Activated CD4-positive, alpha-beta memory T cell treated with anti-CD3 and anti-CD28 coated beads for 36 hours (primary cell): Measurements from ENCODE around the gene DLG2. TPM values are rescaled to one million over a fixed set of nuclear protein-coding genes. Genes with fewer than 3 reads are reported as not detected.

Source experiments
- CTCF ChIA-PET: fragments of 350-600 bp; sonication (Branson Sonifier 250); formaldehyde crosslinking; loops from one replicate; lab custom pipeline; 2021; ENCODE audit warnings: antibody characterized with exemption, inconsistent platforms; lab: Charles Lee
- POLR2A ChIA-PET: fragments of 350-600 bp; sonication (Branson Sonifier 250); formaldehyde crosslinking; loops from one replicate; lab custom pipeline; 2021; ENCODE audit warnings: antibody characterized with exemption; lab: Charles Lee
- DNase-seq: peaks from one replicate; pipeline ENCODE4 v3.0.0-alpha.2; 2020
- H3K27ac Mint-ChIP-seq: one replicate; pipeline ENCODE4 v1.8.0; 2021; ENCODE audit warnings: mixed read lengths
- H3K27me3 Mint-ChIP-seq: one replicate; pipeline ENCODE4 v1.8.0; 2021; ENCODE audit warnings: mixed read lengths
- H3K36me3 Mint-ChIP-seq: one replicate; pipeline ENCODE4 v1.8.0; 2021; ENCODE audit warnings: mixed read lengths
- H3K4me1 Mint-ChIP-seq: one replicate; pipeline ENCODE4 v1.8.0; 2021; ENCODE audit warnings: low read depth, mixed read lengths
- H3K4me3 Mint-ChIP-seq: one replicate; pipeline ENCODE4 v1.8.0; 2021; ENCODE audit warnings: mild to moderate bottlenecking, mixed read lengths
- H3K9me3 Mint-ChIP-seq: one replicate; pipeline ENCODE4 v1.8.0; 2021; ENCODE audit warnings: mixed read lengths
- intact Hi-C: fragments of 100-400 bp; cut with micrococcal nuclease; formaldehyde crosslinking; loops from one replicate; pipeline ENCODE4 v1.15.1; 2023
- total RNA-seq, 2 experiments: library from RNA; stranded (reverse); gene quantifications; one replicate each; pipeline ENCODE4 v1.2.3, GENCODE V29; 2021

DLG2 gene
- total RNA-seq, 2 experiments from 2014 or later: 1.7 to 2.1 TPM

DNA sequence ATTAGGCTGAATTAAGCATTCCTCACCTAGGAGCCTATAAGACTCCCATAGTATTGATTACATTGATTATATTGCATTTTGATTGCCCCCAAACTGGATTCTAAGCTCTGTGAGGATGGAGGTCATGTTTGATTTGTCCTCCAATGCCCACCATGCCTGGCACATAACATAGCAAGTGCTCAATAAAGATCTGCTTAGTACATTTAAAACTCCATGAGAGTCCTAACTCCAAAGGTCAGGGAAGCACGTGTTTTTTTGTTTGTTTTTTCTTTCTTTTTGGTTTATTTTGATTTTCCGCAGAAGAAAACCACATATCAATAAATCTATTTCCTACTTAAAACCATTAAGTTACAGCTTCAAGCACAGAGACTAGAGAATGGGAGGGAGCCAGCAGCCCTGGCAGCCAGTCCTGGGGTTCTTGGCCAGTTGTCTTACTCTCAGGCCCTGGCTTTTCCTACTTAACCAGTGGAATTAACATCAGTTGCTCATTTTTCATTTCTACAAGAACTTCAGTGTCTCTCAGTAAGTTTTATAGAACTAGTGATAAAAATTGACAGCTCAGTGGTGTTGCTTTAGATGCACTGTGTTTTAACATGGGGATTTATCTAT lies 1911.1 kb downstream of the DLG2 start:
- ChIA-PET POLR2A (no interaction called here), CTCF (interaction anchor here (1.6 kb wide), 1 partner anchor 423 kb away, joined by 3 read pairs; no protein-coding TSS in a partner anchor)
- Mint-ChIP-seq H3K27me3 (peaks cover 4% of the 10 kb centered on the region), H3K36me3 (no peaks in the 10 kb centered on the region), H3K27ac (no peak overlapping the region), H3K4me1 (no peaks in the 10 kb centered on the region), H3K9me3 (no peaks in the 10 kb centered on the region), H3K4me3 (no peak overlapping the region)
- intact Hi-C loops: no loop called here
- no peak for DNase-seq

DNA sequence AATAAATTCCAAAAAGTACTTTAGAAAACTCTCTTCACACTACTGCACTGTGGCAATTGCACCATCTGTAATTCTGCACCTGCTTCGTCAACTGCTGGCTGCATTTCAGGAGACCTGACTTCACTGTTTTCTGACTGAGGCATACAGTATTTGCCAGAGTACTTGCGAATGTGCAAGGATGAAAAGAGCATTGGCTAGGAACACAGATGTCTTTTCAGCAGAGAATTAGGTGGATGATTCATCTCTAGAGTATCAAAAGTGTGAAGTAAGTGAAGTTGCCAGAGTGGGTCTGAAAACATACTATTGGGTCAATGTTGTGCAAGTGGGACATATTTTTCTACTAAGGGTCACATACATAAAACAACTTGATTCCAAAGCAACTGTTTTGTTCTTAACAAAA lies 1913.4 kb downstream of the DLG2 start:
- Mint-ChIP-seq H3K4me3 (no peak overlapping the region), H3K27ac (no peak overlapping the region), H3K27me3 (no peaks in the 10 kb centered on the region), H3K9me3 (no peaks in the 10 kb centered on the region), H3K36me3 (no peaks in the 10 kb centered on the region), H3K4me1 (no peaks in the 10 kb centered on the region)
- ChIA-PET POLR2A (no interaction called here), CTCF (no interaction called here)
- intact Hi-C loops: no loop called here
- DNase-seq: no peak

DNA sequence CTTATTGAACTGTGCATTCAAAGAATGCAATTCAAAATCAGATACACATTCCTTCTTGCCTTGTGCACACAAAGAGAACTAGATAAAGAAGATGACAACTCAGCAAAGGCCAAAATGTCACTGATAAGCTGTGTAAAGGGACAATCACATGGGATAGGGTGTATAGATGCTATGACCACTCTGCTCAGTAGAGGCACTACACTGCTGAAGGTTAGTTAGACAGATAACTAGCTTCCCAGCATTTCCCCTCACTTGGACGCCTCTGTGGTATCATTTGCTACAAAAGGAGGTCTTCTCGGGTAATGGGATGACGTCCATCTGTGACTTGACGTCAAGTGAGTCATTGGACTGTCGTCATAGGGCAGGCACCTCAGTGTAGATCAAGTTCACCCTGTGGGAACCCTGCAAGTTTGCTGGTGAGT lies 1916.0 kb downstream of the DLG2 start:
- intact Hi-C loops: no loop called here
- Mint-ChIP-seq H3K9me3 (no peaks in the 10 kb centered on the region), H3K27me3 (no peaks in the 10 kb centered on the region), H3K4me1 (no peaks in the 10 kb centered on the region), H3K27ac (no peak overlapping the region), H3K36me3 (no peaks in the 10 kb centered on the region), H3K4me3 (no peak overlapping the region)
- ChIA-PET CTCF (no interaction called here), POLR2A (no interaction called here)
- DNase-seq: no peak

DNA sequence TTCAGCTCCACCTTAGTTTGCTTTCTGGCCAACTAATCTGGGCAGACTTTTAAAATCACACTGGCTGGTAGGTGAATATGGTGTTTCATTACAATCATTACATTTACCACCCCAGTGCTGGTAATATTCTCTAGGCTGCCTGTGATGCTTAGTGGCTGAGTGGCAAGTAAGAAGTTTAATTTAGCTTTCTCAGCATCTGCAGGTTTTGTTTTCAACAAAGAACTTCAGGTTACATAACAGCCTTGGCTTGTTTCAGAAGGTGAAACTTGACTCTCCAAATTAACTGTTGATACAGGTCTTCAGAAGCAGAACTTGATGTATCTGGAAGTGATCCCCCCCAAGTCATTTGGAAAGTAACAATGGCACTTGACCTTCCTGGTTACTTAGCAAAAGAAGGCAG lies 1917.7 kb downstream of the DLG2 start:
- H3K27ac Mint-ChIP-seq: no peak overlapping the region
- no peaks in the 10 kb centered on the region for H3K36me3 Mint-ChIP-seq
- DNase-seq: no peak
- intact Hi-C loops: no loop called here
- H3K27me3 Mint-ChIP-seq: no peaks in the 10 kb centered on the region
- ChIA-PET CTCF (no interaction called here), POLR2A (no interaction called here)
- no peaks in the 10 kb centered on the region for H3K4me1 Mint-ChIP-seq
- H3K4me3 Mint-ChIP-seq: no peak overlapping the region
- no peaks in the 10 kb centered on the region for H3K9me3 Mint-ChIP-seq

DNA sequence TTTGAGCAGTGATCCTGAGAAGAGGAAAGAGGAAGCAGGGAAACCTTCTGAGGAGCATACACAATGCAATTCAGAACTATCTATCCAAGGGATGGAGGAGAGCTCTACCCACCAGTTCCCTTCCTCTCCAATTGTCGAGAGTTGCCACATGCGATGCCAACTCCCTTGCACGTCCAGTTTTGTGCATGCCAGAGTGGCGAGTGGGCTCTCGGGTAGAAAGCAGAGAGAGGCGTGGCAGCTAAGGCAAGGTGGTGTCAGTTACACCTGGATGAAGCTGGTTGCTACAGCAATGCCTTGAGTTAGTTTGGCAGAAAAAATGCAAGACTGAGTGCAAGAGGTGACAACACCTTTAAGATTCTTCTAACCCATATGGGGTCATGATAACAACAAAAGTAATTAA lies 1920.6 kb downstream of the DLG2 start:
- Mint-ChIP-seq H3K27ac (no peak overlapping the region), H3K4me3 (no peak overlapping the region), H3K9me3 (no peaks in the 10 kb centered on the region), H3K27me3 (no peaks in the 10 kb centered on the region), H3K4me1 (no peaks in the 10 kb centered on the region), H3K36me3 (no peaks in the 10 kb centered on the region)
- DNase-seq: no peak
- intact Hi-C loops: no loop called here
- ChIA-PET CTCF (interaction anchor here (1.8 kb wide), 1 partner anchor 17 kb away, joined by 4 read pairs; no protein-coding TSS in a partner anchor), POLR2A (no interaction called here)

DNA sequence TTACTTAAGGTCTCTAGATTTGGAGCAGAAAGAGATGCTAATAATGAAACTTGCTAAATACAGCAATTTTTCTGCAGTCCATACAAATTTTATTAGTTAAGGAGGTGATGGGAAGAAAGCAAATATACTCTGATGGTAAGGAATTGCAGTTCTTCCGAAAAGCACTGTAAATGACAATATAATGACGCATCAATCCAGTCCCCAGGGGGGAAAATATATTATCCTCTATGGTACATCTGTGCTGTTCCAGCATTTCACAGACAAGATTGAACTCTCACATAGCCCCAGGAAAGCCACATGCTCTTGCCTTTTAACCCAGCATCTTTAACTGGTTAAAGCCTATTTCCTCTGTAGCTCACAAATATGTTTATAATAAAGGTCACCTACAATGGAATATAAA lies 1924.3 kb downstream of the DLG2 start:
- no peak for DNase-seq
- ChIA-PET POLR2A (no interaction called here), CTCF (no interaction called here)
- H3K36me3 Mint-ChIP-seq: no peaks in the 10 kb centered on the region
- intact Hi-C loops: no loop called here
- H3K4me1 Mint-ChIP-seq: no peaks in the 10 kb centered on the region
- no peaks in the 10 kb centered on the region for H3K9me3 Mint-ChIP-seq
- H3K4me3 Mint-ChIP-seq: no peak overlapping the region
- H3K27me3 Mint-ChIP-seq: no peaks in the 10 kb centered on the region
- H3K27ac Mint-ChIP-seq: no peak overlapping the region

DNA sequence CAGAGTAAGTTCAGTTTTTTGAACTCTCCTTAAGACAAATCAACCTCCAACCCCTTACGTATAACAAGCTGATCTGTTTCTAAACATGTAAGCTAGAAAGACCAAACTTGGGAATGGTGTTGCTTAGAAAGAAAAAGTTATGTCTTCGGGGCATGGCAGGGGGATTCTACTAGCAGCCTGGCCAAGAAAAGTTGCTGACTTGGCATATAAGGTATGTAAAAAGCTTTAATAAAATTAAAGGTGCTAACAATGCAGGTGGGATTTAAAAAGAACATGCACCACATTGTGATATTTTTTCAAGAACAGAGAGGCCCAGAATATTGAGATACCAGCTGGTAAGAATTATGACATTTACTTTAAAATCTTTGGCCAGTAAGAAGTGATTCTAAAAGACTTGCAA lies 1929.6 kb downstream of the DLG2 start:
- H3K4me3 Mint-ChIP-seq: no peak overlapping the region
- H3K27me3 Mint-ChIP-seq: no peaks in the 10 kb centered on the region
- H3K36me3 Mint-ChIP-seq: no peaks in the 10 kb centered on the region
- POLR2A ChIA-PET: no interaction called here
- H3K27ac Mint-ChIP-seq: no peak overlapping the region
- no peaks in the 10 kb centered on the region for H3K4me1 Mint-ChIP-seq
- no peaks in the 10 kb centered on the region for H3K9me3 Mint-ChIP-seq
- intact Hi-C loops: no loop called here
- CTCF ChIA-PET: no interaction called here
- no peak for DNase-seq

DNA sequence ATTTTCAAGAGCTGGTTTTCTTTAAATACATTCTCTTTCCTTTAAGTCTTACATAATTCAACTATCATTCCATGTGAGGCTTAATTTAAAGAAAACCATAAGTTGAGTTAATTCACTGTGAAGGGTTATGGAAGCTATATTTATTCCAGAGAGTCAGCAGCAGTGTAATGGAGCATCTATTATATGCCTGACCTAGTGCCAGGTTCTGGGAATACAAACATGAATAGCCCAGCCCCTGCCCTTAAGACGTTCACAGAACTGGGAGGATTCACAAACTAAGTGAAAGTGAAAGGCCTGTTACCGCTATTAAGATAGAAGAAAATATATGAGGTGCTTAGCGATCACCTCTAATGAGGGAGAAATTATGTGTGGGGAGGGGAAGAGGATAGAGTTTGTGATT lies 1932.1 kb downstream of the DLG2 start:
- Mint-ChIP-seq H3K36me3 (no peaks in the 10 kb centered on the region), H3K27me3 (no peaks in the 10 kb centered on the region)
- POLR2A ChIA-PET: no interaction called here

DNA sequence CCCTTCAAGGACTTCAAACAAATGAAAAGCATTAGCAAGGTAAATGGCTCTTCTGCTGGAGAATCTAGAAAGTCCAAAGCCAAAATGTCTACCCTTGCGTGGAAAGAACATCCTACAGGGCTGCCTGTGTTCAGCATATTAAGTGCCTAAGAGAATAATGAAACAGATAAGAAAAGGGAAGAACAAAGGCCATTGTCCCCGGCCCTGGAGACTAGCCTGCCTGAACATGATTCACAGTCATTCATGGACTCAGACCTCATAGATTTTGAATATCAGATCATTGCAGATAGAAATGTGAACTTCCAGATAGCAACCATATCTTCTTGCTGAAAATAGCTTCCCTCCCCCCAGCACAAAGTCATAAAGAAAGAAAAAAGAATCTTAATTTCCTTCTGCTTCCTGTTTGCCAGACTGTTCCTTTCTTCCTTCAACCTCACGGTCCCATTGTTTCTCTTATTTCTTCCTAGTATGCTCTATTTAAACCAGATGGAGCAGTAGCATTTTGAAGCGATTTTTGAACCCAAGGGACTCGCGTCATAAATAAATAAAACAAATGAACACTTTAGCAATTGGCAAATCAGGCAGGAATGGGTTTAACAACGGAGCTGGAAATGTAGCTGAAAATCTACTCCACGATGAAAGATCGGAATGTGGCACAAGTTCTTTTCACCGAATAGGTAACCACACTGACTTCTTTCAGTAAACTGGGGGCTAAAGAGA lies 1932.8 kb downstream of the DLG2 start:
- H3K4me1 Mint-ChIP-seq: no peaks in the 10 kb centered on the region
- H3K4me3 Mint-ChIP-seq: no peak overlapping the region
- intact Hi-C loops: no loop called here
- ChIA-PET CTCF (no interaction called here), POLR2A (no interaction called here)
- H3K27me3 Mint-ChIP-seq: no peaks in the 10 kb centered on the region
- H3K9me3 Mint-ChIP-seq: no peaks in the 10 kb centered on the region
- no peak for DNase-seq
- H3K27ac Mint-ChIP-seq: no peak overlapping the region
- no peaks in the 10 kb centered on the region for H3K36me3 Mint-ChIP-seq

More for the DNA sequence above, 1932.1 kb downstream of the DLG2 start:
- DNase-seq: no peak
- no peak overlapping the region for H3K27ac Mint-ChIP-seq
- no peaks in the 10 kb centered on the region for H3K9me3 Mint-ChIP-seq
- no peak overlapping the region for H3K4me3 Mint-ChIP-seq
- no peaks in the 10 kb centered on the region for H3K4me1 Mint-ChIP-seq
- intact Hi-C loops: no loop called here
- CTCF ChIA-PET: no interaction called here

DNA sequence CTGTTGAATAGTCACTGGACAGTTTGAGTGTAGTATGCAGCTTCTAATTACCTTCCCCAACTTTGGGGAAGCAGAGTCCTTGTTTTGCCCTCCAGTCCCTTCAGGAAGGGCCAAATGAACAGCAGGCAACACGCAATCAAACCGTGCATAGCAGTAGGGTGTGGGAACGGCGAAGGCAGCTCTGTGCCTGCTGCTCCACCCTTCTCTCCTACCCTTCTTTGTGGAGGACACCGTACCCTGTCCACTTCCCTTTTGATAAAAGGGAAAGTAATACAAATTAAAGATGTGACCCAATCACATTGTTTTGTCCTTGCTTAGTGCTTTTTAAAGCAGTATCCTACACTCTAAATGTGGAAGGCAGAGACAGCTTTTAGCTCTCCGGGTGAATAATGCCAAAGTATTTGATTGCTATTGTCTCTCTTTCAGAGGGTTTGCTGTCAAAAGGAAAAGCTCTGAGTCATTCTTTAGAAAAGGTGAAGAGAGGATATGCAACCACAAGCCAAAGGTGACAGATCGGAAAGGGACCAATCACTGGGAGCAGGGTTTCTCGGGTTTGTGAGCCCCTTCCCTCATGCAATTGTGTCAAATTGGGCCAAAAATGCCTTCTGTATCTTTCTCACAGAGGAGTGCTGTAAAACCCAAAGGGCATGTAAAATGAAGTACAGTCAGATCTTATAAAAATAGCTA lies 1933.7 kb downstream of the DLG2 start:
- DNase-seq: no peak
- Mint-ChIP-seq H3K9me3 (no peaks in the 10 kb centered on the region), H3K4me3 (no peak overlapping the region), H3K27ac (no peak overlapping the region), H3K27me3 (no peaks in the 10 kb centered on the region), H3K36me3 (no peaks in the 10 kb centered on the region), H3K4me1 (no peaks in the 10 kb centered on the region)
- intact Hi-C loops: no loop called here
- CTCF ChIA-PET: no interaction called here
- POLR2A ChIA-PET: no interaction called here

DNA sequence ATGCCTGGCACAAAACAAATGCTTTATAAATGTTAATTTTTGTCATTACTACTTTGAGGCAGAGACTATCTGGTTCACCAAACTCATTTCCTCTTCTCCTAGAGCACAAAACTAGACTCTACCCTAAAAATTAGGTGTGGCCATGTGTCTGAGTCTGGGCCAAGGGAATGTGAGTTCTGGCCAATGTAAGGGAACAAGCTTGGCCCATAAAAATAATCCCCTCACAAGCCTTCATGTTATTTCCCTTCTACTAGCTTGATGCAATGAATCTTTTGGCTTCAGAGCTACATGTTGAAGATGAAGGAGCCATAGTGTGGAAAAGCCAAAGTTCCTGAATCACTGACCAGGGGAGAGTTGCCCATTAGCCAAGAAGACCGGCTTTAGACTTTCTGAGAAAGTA lies 1934.5 kb downstream of the DLG2 start:
- CTCF ChIA-PET: no interaction called here
- H3K4me3 Mint-ChIP-seq: no peak overlapping the region
- no peaks in the 10 kb centered on the region for H3K4me1 Mint-ChIP-seq
- H3K27me3 Mint-ChIP-seq: peaks cover 2% of the 10 kb centered on the region
- DNase-seq: no peak
- POLR2A ChIA-PET: no interaction called here
- H3K36me3 Mint-ChIP-seq: no peaks in the 10 kb centered on the region
- no peak overlapping the region for H3K27ac Mint-ChIP-seq
- H3K9me3 Mint-ChIP-seq: no peaks in the 10 kb centered on the region
- intact Hi-C loops: no loop called here

DNA sequence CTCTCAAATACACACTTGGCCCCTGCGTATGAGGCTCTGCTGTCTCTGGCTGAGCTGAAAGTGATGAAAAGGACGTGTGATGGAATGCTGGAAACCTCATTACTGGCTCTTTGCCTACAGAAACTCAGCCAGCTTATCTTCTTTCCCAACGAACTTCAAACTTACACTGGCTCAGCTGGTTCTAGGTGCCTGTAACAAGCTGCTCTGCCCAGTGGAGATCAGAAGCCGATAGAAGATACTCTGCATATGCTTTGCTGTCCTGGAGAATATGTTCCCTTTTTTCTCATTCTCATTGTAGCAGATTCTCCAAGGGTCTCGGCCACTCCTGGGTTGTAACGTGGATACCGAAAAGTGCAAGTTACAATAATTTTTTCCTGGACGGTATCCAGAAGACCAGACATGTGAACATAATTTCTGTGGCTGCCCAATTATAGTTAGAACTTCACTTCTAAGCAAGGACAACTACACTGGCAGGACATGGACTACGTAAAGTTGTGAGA lies 1935.6 kb downstream of the DLG2 start:
- intact Hi-C loops: no loop called here
- ChIA-PET CTCF (no interaction called here), POLR2A (no interaction called here)
- H3K4me3 Mint-ChIP-seq: no peak overlapping the region
- no peak for DNase-seq
- H3K4me1 Mint-ChIP-seq: no peaks in the 10 kb centered on the region
- no peaks in the 10 kb centered on the region for H3K36me3 Mint-ChIP-seq
- H3K27ac Mint-ChIP-seq: no peak overlapping the region
- no peaks in the 10 kb centered on the region for H3K9me3 Mint-ChIP-seq
- H3K27me3 Mint-ChIP-seq: peaks cover 2% of the 10 kb centered on the region
